C4-2B (cell line): Measurements from ENCODE around the gene NINJ1.

Source experiments
- ZFX ChIP-seq: fragments of 450-650 bp; IDR thresholded peaks from 2 replicates; pipeline ENCODE4 v1.6.1; 2017
- TF ChIP-seq, protein P1 (sequence below): fragments of 450-650 bp; conservative IDR thresholded peaks from 2 replicates; pipeline ENCODE4 v1.5.1; 2017; ENCODE audit warnings: mild to moderate bottlenecking

DNA sequence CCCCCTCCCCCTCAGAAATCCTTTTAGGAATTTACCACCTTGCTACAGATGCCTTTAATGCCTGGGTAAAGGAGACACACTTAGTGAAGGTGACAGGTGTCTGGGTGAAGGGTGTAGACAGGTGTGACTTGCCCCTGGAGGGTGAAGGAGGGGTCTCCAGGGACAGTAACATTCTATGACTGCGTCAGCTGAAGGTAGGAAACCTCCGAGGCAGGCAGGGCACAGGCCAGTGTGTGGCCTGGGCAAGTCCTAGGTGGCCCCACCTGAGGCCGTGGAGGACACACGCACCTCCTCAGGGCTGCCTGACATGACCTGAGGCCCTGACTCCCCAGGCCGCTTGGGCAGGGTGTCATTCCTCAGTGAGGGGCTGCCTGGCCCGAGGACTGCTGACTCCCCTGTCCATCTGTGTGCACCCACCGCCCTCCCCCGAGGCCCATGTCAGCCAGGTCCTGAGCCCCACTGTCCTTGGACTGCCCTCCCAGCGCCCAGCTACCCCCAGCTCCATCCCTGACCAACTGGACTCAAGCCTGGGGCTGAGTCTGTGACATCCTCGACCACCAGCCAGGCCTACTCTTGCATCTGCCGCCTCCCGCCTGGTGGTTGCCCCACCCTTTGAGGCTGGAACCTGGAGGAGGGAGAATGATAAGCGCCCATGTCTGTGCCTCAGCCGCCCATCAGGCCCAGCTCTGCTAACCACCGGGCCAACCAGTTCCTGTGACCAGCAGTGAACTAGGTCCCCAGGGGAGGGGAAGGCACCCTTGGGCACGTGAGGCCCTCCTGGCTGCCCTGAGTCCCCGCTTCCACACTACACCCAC, 19.7 kb downstream of the NINJ1 start:
- TF ChIP-seq, protein P1, sequence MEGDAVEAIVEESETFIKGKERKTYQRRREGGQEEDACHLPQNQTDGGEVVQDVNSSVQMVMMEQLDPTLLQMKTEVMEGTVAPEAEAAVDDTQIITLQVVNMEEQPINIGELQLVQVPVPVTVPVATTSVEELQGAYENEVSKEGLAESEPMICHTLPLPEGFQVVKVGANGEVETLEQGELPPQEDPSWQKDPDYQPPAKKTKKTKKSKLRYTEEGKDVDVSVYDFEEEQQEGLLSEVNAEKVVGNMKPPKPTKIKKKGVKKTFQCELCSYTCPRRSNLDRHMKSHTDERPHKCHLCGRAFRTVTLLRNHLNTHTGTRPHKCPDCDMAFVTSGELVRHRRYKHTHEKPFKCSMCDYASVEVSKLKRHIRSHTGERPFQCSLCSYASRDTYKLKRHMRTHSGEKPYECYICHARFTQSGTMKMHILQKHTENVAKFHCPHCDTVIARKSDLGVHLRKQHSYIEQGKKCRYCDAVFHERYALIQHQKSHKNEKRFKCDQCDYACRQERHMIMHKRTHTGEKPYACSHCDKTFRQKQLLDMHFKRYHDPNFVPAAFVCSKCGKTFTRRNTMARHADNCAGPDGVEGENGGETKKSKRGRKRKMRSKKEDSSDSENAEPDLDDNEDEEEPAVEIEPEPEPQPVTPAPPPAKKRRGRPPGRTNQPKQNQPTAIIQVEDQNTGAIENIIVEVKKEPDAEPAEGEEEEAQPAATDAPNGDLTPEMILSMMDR = no peak
- TF ChIP-seq ZFX = no peak
